GM21717 (cell line): ENCODE measurements around the gene USP46.
A peak's percentile ranks its signal among the peaks of the same experiment; 100 is the strongest.

ENCODE experiments used
- ATAC-seq: cut with Tn5 transposase; IDR thresholded peaks from one replicate; pipeline ENCODE4 v1.9.1; 2021; ENCODE audit warnings: mild to moderate bottlenecking, moderate library complexity; ENCODE audit not compliant: unreplicated experiment

The USP46 gene

GRCh38 chr4:52622564-52622963 lies 36.5 kb downstream of the USP46 start:
- ATAC-seq, result no peak

GRCh38 chr4:52621567-52621966 lies 37.5 kb downstream of the USP46 start:
- ATAC-seq, result no peak

GRCh38 chr4:52619591-52619931 lies 39.5 kb downstream of the USP46 start:
- ATAC-seq, result no peak

GRCh38 chr4:52618795-52619590 lies 40.1 kb downstream of the USP46 start:
- no peak for ATAC-seq

- no peak for ATAC-seq
These were observed 41.6 kb downstream of the USP46 start for GRCh38 chr4:52617336-52618020.

GRCh38 chr4:52614241-52614640 lies 44.9 kb downstream of the USP46 start:
- no peak for ATAC-seq

- no peak for ATAC-seq
These were observed 46.8 kb downstream of the USP46 start for GRCh38 chr4:52612341-52612740.

- ATAC-seq, result no peak
These were observed 48.0 kb downstream of the USP46 start for GRCh38 chr4:52611030-52611555.

- ATAC-seq, result no peak
These were observed 52.4 kb downstream of the USP46 start for GRCh38 chr4:52606726-52607125.

- no peak for ATAC-seq
These were observed 53.1 kb downstream of the USP46 start for GRCh38 chr4:52606040-52606439.

- ATAC-seq, result no peak
These were observed 54.9 kb downstream of the USP46 start for GRCh38 chr4:52604215-52604614.

- ATAC-seq, result no peak
These were observed 58.8 kb downstream of the USP46 start for GRCh38 chr4:52600275-52600674.

- no peak for ATAC-seq
These were observed 64.1 kb downstream of the USP46 start for GRCh38 chr4:52595001-52595400.

GRCh38 chr4:52592287-52592686 lies 66.8 kb downstream of the USP46 start:
- no peak for ATAC-seq

- no peak for ATAC-seq
These were observed 70.1 kb downstream of the USP46 start for GRCh38 chr4:52588771-52589591.

GRCh38 chr4:52588097-52588496 lies 71.0 kb downstream of the USP46 start:
- ATAC-seq, result no peak

- no peak for ATAC-seq
These were observed 73.0 kb downstream of the USP46 start for GRCh38 chr4:52586069-52586468.

- ATAC-seq, result no peak
These were observed 73.7 kb downstream of the USP46 start for GRCh38 chr4:52585379-52585778.

- ATAC-seq, result peak; percentile 68
These were observed 79.4 kb downstream of the USP46 start for GRCh38 chr4:52579602-52580272.

- no peak for ATAC-seq
These were observed 80.2 kb downstream of the USP46 start for GRCh38 chr4:52578951-52579350.

GRCh38 chr4:52577624-52577962 lies 81.5 kb downstream of the USP46 start:
- ATAC-seq, result no peak
